ENCODE measurements around the gene GRXCR1.

The GRXCR1 gene

GRCh38 chr4:42892413-42892812, at the start of gene GRXCR1:
TSS of gene GRXCR1 (plus strand) at chr4:42892713. CDS start at chr4:42893267, 554 bp downstream.
- DNase-seq: no peak

- DNase-seq: no peak
Measured at GRCh38 chr4:42843694-42844093, 48.8 kb upstream of the GRXCR1 start.

GRCh38 chr4:42844422-42845070, 48.0 kb upstream of the GRXCR1 start:
- no peak for DNase-seq

GRCh38 chr4:42845586-42845985, 46.9 kb upstream of the GRXCR1 start:
- no peak for DNase-seq

- peak; percentile 77 for DNase-seq
Measured at GRCh38 chr4:42855779-42856178, 36.7 kb upstream of the GRXCR1 start.

- peak; percentile 84 for DNase-seq
Measured at GRCh38 chr4:42865572-42866189, 26.8 kb upstream of the GRXCR1 start.

- DNase-seq: no peak
Measured at GRCh38 chr4:42871261-42871660, 21.3 kb upstream of the GRXCR1 start.

- no peak for DNase-seq
Measured at GRCh38 chr4:42871671-42872290, 20.7 kb upstream of the GRXCR1 start.

- no peak for DNase-seq
Measured at GRCh38 chr4:42878863-42879262, 13.7 kb upstream of the GRXCR1 start.

GRCh38 chr4:42881253-42881652, 11.3 kb upstream of the GRXCR1 start:
- no peak for DNase-seq

GRCh38 chr4:42891644-42892043, 869 bp upstream of the GRXCR1 start:
- no peak for DNase-seq

GRCh38 chr4:42895452-42895851, 2.9 kb downstream of the GRXCR1 start:
- no peak for DNase-seq

GRCh38 chr4:42904986-42905385, 12.5 kb downstream of the GRXCR1 start:
- DNase-seq: no peak

GRCh38 chr4:42905591-42905990, 13.1 kb downstream of the GRXCR1 start:
- DNase-seq: no peak

- DNase-seq: no peak
Measured at GRCh38 chr4:42906341-42906740, 13.8 kb downstream of the GRXCR1 start.

GRCh38 chr4:42906891-42907759, 14.6 kb downstream of the GRXCR1 start:
- peak; percentile 77 for DNase-seq

- DNase-seq: no peak
Measured at GRCh38 chr4:42910459-42910858, 17.9 kb downstream of the GRXCR1 start.

GRCh38 chr4:42914937-42915336, 22.4 kb downstream of the GRXCR1 start:
- peak; percentile 46 for DNase-seq

- peak; percentile 87 for DNase-seq
Measured at GRCh38 chr4:42915484-42915883, 23.0 kb downstream of the GRXCR1 start.

- DNase-seq: no peak
Measured at GRCh38 chr4:42917296-42917695, 24.8 kb downstream of the GRXCR1 start.

- no peak for DNase-seq
Measured at GRCh38 chr4:42923431-42923830, 30.9 kb downstream of the GRXCR1 start.

- DNase-seq: no peak
Measured at GRCh38 chr4:42925921-42926320, 33.4 kb downstream of the GRXCR1 start.

- peak; percentile 11 for DNase-seq
Measured at GRCh38 chr4:42927946-42928345, 35.4 kb downstream of the GRXCR1 start.
